LNCAP (cell line): Measurements from ENCODE around the gene NPAS3.

ENCODE experiments used
- CTCF ChIP-seq: fragments of 450-650 bp; IDR thresholded peaks from 2 replicates; pipeline ENCODE4 v1.5.1; 2017; ENCODE audit warnings: mild to moderate bottlenecking

The NPAS3 gene

DNA sequence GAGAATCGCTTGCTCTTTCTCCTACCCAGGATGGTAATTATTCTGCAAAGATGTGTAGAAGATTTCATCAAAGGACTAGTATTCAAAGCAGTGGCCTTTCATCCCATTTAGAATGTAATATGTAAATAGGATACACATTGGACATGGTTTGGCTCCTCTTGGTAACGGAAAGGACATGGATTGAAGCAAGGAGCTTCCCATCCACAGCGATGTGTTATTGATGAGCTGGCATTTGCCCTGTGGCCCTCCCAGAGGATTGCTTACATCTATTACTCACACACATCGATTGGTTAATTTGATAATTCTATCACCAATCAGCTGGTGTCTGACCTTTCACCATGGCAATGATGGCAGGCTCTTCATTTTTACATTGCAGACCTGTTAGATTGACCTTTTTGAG lies 553.8 kb downstream of the NPAS3 start:
- TF ChIP-seq CTCF = no peak

DNA sequence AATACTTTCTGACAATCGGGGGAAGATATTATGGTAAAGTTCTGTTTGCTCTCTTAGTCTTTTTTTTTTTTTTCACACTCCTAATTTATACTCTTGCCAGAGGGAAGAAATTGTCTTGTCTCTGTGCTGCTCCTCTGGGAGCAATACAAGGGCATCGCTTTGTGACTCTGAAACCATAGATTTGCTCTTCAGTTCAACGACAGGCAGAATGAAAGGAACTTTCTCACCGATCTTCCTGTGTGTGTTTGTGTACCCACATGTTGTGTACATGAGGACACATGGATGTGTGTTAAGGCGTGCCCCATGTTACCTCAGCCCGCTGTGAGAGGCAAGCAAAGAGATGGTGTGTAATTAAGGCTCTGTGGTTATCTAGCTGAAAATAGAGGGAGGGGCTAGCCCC lies 554.6 kb downstream of the NPAS3 start:
- no peak for TF ChIP-seq CTCF

DNA sequence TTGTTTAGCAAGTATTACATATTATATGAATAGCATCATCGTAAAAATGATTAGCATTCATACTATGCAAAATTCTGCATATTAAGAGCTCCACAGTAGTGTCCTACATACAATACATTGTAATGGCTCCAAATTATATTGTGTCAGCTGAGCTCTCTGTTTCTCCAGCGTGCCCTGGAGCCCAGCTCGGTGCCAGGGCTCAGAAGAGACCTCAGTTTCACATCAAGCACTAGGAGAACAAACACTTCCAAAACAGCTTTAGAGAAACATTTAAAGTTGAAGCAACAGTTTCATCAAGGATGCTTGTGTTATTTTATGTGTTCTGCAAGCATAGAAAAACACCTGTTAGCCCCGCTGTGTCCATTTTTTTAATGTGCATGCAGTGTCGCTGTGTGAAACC lies 555.3 kb downstream of the NPAS3 start:
- TF ChIP-seq CTCF = no peak

GRCh38 chr14:33499687-33500086 lies 561.0 kb downstream of the NPAS3 start:
- no peak for TF ChIP-seq CTCF

DNA sequence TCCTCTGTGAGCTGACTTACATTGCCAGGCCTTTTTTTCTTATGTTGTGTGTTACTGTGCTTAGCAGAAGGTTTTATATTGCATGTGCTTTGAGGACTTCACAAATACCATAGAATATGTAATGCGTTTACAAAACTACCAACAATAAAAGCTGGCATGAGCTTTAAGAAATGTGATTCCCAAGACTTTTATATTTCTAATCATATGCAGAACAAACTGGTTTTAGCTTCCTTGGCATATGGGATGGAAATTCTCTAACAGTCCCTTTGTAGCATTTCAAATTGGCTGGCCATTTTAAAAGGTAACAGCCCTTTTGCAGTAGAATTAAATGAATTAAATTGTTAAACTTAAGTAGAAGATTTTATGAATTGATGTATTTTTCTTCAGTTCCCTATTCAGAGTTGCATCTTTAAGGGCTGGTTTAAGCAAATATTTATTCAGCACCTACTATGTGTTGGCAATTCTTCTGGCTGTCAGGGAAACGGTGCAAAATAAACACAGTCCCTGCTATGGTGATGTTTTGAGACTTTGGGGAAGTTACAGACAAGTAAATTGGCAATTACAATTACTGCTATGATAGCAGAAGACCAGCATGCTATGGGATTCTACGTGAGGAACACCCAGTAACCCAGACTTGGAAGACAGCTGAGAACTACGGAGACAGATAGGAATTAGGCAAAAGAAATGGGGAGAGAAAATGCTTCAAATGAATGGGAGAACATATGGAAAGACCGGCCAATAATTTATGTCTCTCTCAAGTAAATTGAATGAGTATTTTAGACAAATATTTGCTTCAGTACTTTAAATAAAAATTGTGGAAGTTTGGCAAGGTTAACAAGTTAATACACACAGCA lies 565.8 kb downstream of the NPAS3 start:
- TF ChIP-seq CTCF = no peak

DNA sequence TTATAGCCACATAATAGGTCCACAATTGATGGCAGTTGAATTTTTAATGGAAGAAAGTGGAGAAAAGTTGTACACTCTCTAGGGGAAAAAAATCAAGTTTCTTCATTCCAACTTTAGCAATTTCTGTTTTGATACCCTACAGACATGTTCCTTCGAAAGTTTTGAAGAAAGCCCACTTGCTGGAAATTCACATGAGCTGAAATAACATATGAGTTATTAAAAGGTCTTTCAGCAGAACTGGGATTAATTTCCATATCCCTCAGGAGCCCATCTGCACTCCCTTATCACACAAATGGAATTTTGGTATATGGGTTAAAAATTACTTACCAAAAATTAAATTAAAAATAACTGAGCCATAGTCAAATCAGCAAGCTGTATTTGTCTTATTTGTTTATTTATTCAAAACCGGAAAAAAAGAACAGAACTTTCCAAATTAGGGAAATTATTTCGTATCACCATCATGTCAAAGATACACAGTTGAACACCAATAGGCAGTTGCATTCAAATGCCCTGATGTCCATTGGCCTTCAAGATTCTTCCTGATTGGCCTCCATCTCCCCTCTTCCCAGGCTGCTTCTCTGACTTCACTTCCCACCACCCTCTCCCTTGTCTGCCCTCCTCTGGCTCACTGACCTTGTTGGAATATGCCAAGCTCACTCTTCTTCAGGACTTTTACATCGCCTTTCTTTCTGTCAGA lies 566.7 kb downstream of the NPAS3 start:
- TF ChIP-seq CTCF = no peak

- no peak for TF ChIP-seq CTCF
Measured at GRCh38 chr14:33505963-33506329, 567.3 kb downstream of the NPAS3 start.
